Lower leg skin (tissue), 4 donors: ENCODE results near the gene FIZ1. TPM values are rescaled to one million over a fixed set of nuclear protein-coding genes. Genes with fewer than 3 reads are reported as not detected.
A peak's percentile ranks its signal among the peaks of the same experiment; 100 is the strongest.

Source experiments
- DNase-seq, 2 donors: peaks; one replicate each; pipeline ENCODE4 v3.0.0-alpha.2; 2019; ENCODE audit warnings: low spot score in 2 of 2
- H3K4me3 ChIP-seq: fragments of 200-600 bp; sonication (generic); 2 replicates; pipeline ENCODE4 v1.5.1; 2017; ENCODE audit warnings: mild to moderate bottlenecking, low read depth; ENCODE audit not compliant: poor library complexity, severe bottlenecking
- POLR2A ChIP-seq, 2 donors: fragments of 450-650 bp; IDR thresholded peaks; one replicate each; pipeline ENCODE4 v1.6.1; 2016 to 2017; ENCODE audit warnings: antibody characterized with exemption in 2 of 2, mild to moderate bottlenecking in 1 of 2, moderate library complexity in 1 of 2
- WGBS, 2 donors: methylation state at CpG; one replicate each; pipeline ENCODE4 v1.1.5; 2018; 5-methylcytosine and 5-hydroxymethylcytosine counted together
- intact Hi-C: fragments of 100-400 bp; cut with DNase I; formaldehyde crosslinking; loops from one replicate; pipeline ENCODE4 v1.15.0; 2023; ENCODE audit warnings: low total_unique reads
- total RNA-seq, 4 donors: library from RNA; depleted of rRNA; stranded (reverse); fragments of >200 nt; gene quantifications; one replicate each; pipeline ENCODE4 v1.1.0, GENCODE V29; 2016
- TF ChIP-seq, protein P1 (sequence below), 3 donors: fragments of 450-650 bp; IDR thresholded peaks; one replicate each; pipeline ENCODE4 v1.5.1; 2016; ENCODE audit warnings: antibody characterized with exemption in 3 of 3, mild to moderate bottlenecking in 3 of 3, moderate library complexity in 2 of 3

The FIZ1 gene
- total RNA-seq, 4 donors from 2014 or later, result 5.9 to 14.3 (median 7.7) TPM

DNA sequence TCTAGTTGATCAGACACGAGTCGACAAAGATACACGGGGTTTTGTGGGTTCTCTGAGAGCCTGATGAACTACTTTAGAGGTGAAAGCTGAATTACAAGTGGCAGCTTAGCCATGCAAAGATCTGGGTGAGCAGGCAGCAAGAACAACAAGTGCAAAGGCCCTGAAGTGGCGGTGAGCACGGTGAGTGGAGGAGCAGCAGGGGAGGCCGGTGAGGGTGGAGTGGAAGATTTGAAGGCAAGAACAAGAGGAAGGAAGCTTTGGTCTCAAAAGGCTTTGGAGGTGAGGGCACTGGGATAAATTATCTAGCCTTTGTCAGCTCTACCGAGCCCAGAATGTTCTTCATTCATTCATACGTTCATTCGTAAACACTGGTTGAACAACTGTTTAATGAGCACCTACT lies 7.5 kb upstream of the FIZ1 start:
- WGBS, 2 donors, result 72 to 75% methylated on average over 9 of the region's 9 CpGs
- H3K4me3 ChIP-seq, result no peak overlapping the region
- intact Hi-C loops, result no loop called here
- no peak for TF ChIP-seq POLR2A (IDR thresholded peaks at IDR 0.05)
- TF ChIP-seq, protein P1, sequence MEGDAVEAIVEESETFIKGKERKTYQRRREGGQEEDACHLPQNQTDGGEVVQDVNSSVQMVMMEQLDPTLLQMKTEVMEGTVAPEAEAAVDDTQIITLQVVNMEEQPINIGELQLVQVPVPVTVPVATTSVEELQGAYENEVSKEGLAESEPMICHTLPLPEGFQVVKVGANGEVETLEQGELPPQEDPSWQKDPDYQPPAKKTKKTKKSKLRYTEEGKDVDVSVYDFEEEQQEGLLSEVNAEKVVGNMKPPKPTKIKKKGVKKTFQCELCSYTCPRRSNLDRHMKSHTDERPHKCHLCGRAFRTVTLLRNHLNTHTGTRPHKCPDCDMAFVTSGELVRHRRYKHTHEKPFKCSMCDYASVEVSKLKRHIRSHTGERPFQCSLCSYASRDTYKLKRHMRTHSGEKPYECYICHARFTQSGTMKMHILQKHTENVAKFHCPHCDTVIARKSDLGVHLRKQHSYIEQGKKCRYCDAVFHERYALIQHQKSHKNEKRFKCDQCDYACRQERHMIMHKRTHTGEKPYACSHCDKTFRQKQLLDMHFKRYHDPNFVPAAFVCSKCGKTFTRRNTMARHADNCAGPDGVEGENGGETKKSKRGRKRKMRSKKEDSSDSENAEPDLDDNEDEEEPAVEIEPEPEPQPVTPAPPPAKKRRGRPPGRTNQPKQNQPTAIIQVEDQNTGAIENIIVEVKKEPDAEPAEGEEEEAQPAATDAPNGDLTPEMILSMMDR (IDR thresholded peaks at IDR 0.05), result no peak
- no peak for DNase-seq

- DNase-seq, result no peak
- no peak overlapping the region for H3K4me3 ChIP-seq
- intact Hi-C loops, result no loop called here
- 19 to 23% methylated on average over 12 of the region's 12 CpGs for WGBS, 2 donors
- TF ChIP-seq, protein P1 (IDR thresholded peaks at IDR 0.05), result no peak
- no peak for TF ChIP-seq POLR2A (IDR thresholded peaks at IDR 0.05)
Observed at GRCh38 chr19:55606471-55606787, 7.1 kb upstream of the FIZ1 start.

GRCh38 chr19:55605637-55606470 lies 6.5 kb upstream of the FIZ1 start, which contains the start of gene ZNF865:
ZNF865 (plus strand) TSS chr19:55605647; CDS start chr19:55613619, 7,972 bp downstream.
- TF ChIP-seq, protein P1 (IDR thresholded peaks at IDR 0.05), result peak in 1 of 3 donors; percentile 28
- no peak for TF ChIP-seq POLR2A (IDR thresholded peaks at IDR 0.05)
- DNase-seq, result peak; percentile 59 to 95
- WGBS, 2 donors, result 1% methylated on average over 20 to 22 of the region's 44 CpGs
- peak within 1 kb of the TSS; percentile 79 for H3K4me3 ChIP-seq
- intact Hi-C loops, result no loop called here

GRCh38 chr19:55605207-55605636 lies 5.9 kb upstream of the FIZ1 start:
- TF ChIP-seq, protein P1 (IDR thresholded peaks at IDR 0.05), result no peak
- no peak for TF ChIP-seq POLR2A (IDR thresholded peaks at IDR 0.05)
- peak; percentile 95 to 99 for DNase-seq
- WGBS, 2 donors, result 0 to 2% methylated on average over 27 to 28 of the region's 43 CpGs
- peak overlapping the region; percentile 79 for H3K4me3 ChIP-seq
- intact Hi-C loops, result no loop called here

DNA sequence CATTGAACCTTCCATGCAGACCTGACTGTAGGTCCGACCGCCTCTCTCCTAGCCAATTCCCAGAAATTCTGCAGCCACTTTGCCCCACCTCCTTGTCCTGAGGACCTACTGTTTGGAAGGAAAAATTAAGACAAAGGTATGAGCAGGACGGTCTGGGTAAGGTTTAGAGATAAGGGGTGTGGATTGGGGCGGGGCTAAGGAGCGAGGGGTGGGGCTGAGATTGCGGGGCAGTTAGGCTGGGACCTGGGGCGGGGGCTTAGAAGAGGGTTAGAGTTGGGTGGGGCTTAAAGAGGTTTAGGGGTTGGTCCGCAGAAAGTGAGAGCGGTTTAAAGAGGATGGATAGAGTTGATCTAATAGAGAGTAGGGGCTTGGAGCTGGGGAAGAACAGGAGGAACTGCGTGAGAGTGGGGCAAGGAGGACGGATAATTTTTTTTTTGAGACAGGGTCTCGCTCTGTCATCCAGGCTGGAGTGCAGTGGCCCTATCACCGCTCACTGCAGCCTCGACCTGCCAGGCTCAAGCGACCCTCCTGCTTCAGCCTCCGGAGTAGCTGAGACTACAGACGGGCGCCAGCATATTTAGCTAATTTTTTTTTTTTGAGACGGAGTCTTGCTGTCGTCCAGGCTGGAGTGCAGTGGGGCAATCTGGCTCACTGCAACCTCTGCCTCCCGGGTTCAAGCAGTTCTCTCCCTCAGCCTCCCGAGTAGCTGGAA lies 4.4 kb upstream of the FIZ1 start:
- TF ChIP-seq, protein P1 (IDR thresholded peaks at IDR 0.05), result no peak
- no peak for TF ChIP-seq POLR2A (IDR thresholded peaks at IDR 0.05)
- intact Hi-C loops, result no loop called here
- WGBS, 2 donors, result 70% methylated on average over 22 of the region's 22 CpGs
- DNase-seq, result no peak
- no peak overlapping the region for H3K4me3 ChIP-seq
